HepG2 (cell line): ENCODE results near the gene CEP68. TPM values are rescaled to one million over a fixed set of nuclear protein-coding genes. Genes with fewer than 3 reads are reported as not detected.

Experiments
- ATAC-seq: fragments of 200-7000 bp; cut with Tn5 transposase; 3 replicates; pipeline ENCODE4 v1.9.1; 2020; ENCODE audit warnings: mild to moderate bottlenecking, moderate library complexity
- BruUV-seq: library from RNA; stranded (reverse); fragments of 400-500 nt; replicated peaks from 2 replicates; lab custom pipeline; 2021; lab: Mats Ljungman, UMichigan
- CTCF ChIA-PET: fragments of 300-600 bp; formaldehyde crosslinking; extraction: SDS; loops from one replicate; lab custom pipeline; 2021; ENCODE audit warnings: low total read pairs, inconsistent platforms, low intra/inter-chr PET ratio; lab: Yijun Ruan, JAX
- POLR2A ChIA-PET: fragments of 350-600 bp; sonication (Branson Sonifier 250); formaldehyde crosslinking; loops from one replicate; lab custom pipeline; 2020; ENCODE audit warnings: antibody characterized with exemption, inconsistent platforms; lab: Yijun Ruan, JAX
- DNase-seq: peaks from one replicate; pipeline ENCODE4 v3.0.0-alpha.2; 2015; ENCODE audit warnings: low spot score
- FAIRE-seq: peaks from 3 replicates; lab custom pipeline; 2011; peaks lifted over from hg19 to GRCh38; lab: Jason Lieb, UNC
- H2AFZ ChIP-seq: one replicate; pipeline ENCODE4 v1.6.1; 2011; ENCODE audit warnings: low read length, inconsistent platforms
- H3K27ac ChIP-seq: fragments of 300-600 bp; 3 replicates; pipeline ENCODE4 v1.8.0; 2011; ENCODE audit warnings: mixed run types, mild to moderate bottlenecking, mixed read lengths, low read length, inconsistent platforms; ENCODE audit not compliant: insufficient read depth; ENCODE audit errors: extremely low read length
- H3K27me3 ChIP-seq, 2 experiments: fragments of 200-600 bp in 1 of 2; 2 replicates in 1 of 2; 3 replicates in 1 of 2; pipeline versions ENCODE4 v1.6.0 to v1.8.0; 2011; ENCODE audit warnings: low read length in 2 of 2, mild to moderate bottlenecking in 2 of 2, moderate library complexity in 2 of 2, inconsistent platforms in 1 of 2; ENCODE audit not compliant: insufficient read depth in 2 of 2, control insufficient read depth in 1 of 2
- H3K36me3 ChIP-seq, 2 experiments: fragments of 200-600 bp in 1 of 2; replicated peaks in 1 of 2; 2 replicates in 1 of 2; 3 replicates in 1 of 2; pipeline versions ENCODE4 v1.5.1 to v1.8.0; 2011; ENCODE audit warnings: low read length in 2 of 2, inconsistent platforms in 1 of 2; ENCODE audit not compliant: insufficient read depth in 2 of 2, control insufficient read depth in 1 of 2
- H3K4me1 ChIP-seq: 2 replicates; pipeline ENCODE4 v1.5.1; 2012; ENCODE audit warnings: low read length, inconsistent platforms; ENCODE audit not compliant: insufficient read depth
- H3K4me2 ChIP-seq: 2 replicates; pipeline ENCODE4 v1.6.0; 2011; ENCODE audit warnings: low read depth, low read length, inconsistent platforms
- H3K4me3 ChIP-seq, 3 experiments: fragments of 200-600 bp in 1 of 3; sonication (generic), shearing (Covaris generic) in 1 of 3; replicated peaks in 1 of 3; 2 replicates each; pipeline ENCODE4 v1.5.1; 2011 to 2016; ENCODE audit warnings: low read length in 3 of 3, inconsistent platforms in 2 of 3, low read depth in 2 of 3, mild to moderate bottlenecking in 2 of 3, control low read depth in 1 of 3, mixed read lengths in 1 of 3; ENCODE audit not compliant: insufficient read depth in 1 of 3
- H3K79me2 ChIP-seq: one replicate; pipeline ENCODE4 v1.6.1; 2011; ENCODE audit warnings: low read length, inconsistent platforms; ENCODE audit not compliant: insufficient read depth
- H3K9ac ChIP-seq: 2 replicates; pipeline ENCODE4 v1.6.0; 2011; ENCODE audit warnings: mild to moderate bottlenecking, low read depth, low read length, inconsistent platforms; ENCODE audit not compliant: insufficient read depth
- H3K9me3 ChIP-seq: 2 replicates; pipeline ENCODE4 v1.5.1; 2012; ENCODE audit warnings: mild to moderate bottlenecking, low read length
- H4K20me1 ChIP-seq: 2 replicates; pipeline ENCODE4 v1.6.0; 2011; ENCODE audit warnings: inconsistent platforms, mild to moderate bottlenecking, low read length, moderate library complexity; ENCODE audit not compliant: insufficient read depth
- ARHGAP35 ChIP-seq: sonication (generic); formaldehyde crosslinking; IDR thresholded peaks from 2 replicates; pipeline ENCODE4 v1.9.0; 2022; ENCODE audit warnings: mild to moderate bottlenecking, inconsistent platforms, moderate library complexity, missing genetic modification reagents, borderline replicate concordance
- ATF7 ChIP-seq, 2 experiments: fragments of 450-650 bp in 1 of 2; sonication (generic) in 1 of 2; formaldehyde crosslinking in 1 of 2; IDR thresholded peaks; 2 replicates each; pipeline versions ENCODE4 v1.4.0 to v1.6.1; 2016 to 2020; ENCODE audit warnings: antibody characterized with exemption in 1 of 2, mild to moderate bottlenecking in 1 of 2, missing genetic modification reagents in 1 of 2
- CCDC6 ChIP-seq: sonication (generic); formaldehyde crosslinking; IDR thresholded peaks from 2 replicates; pipeline ENCODE4 v1.8.1; 2022; ENCODE audit warnings: mild to moderate bottlenecking, missing genetic modification reagents, moderate library complexity
- DDIT3 ChIP-seq: sonication (generic); formaldehyde crosslinking; IDR thresholded peaks from 2 replicates; pipeline ENCODE4 v1.4.0; 2020; ENCODE audit warnings: mild to moderate bottlenecking, missing genetic modification reagents
- IKZF4 ChIP-seq: sonication (generic); formaldehyde crosslinking; IDR thresholded peaks from 2 replicates; pipeline ENCODE4 v1.5.1; 2020; ENCODE audit warnings: borderline replicate concordance, mild to moderate bottlenecking, low read depth, missing genetic modification reagents; ENCODE audit errors: not compliant biosample characterization
- IKZF5 ChIP-seq: IDR thresholded peaks from 2 replicates; pipeline ENCODE4 v1.6.1; 2018; ENCODE audit warnings: missing genetic modification reagents, mild to moderate bottlenecking, missing compliant biosample characterization
- NONO ChIP-seq, 2 experiments: fragments of 450-650 bp in 1 of 2; sonication (generic) in 1 of 2; formaldehyde crosslinking in 1 of 2; IDR thresholded peaks in 1 of 2; conservative IDR thresholded peaks in 1 of 2; 2 replicates each; pipeline versions ENCODE4 v1.6.1 to v1.8.0; 2017 to 2022; ENCODE audit warnings: mild to moderate bottlenecking in 1 of 2, missing genetic modification reagents in 1 of 2, moderate library complexity in 1 of 2
- POLR2A ChIP-seq, 2 experiments: IDR thresholded peaks; 2 replicates each; pipeline ENCODE4 v1.6.1; 2011; ENCODE audit warnings: low read depth in 2 of 2, low read length in 2 of 2, mild to moderate bottlenecking in 1 of 2, moderate library complexity in 1 of 2; ENCODE audit not compliant: insufficient read depth in 1 of 2
- THAP11 ChIP-seq: IDR thresholded peaks from 2 replicates; pipeline ENCODE4 v1.6.1; 2016; ENCODE audit warnings: missing biosample characterization, missing genetic modification reagents
- ZBTB42 ChIP-seq: sonication (generic); formaldehyde crosslinking; IDR thresholded peaks from 2 replicates; pipeline ENCODE4 v1.5.0; 2020; ENCODE audit warnings: mild to moderate bottlenecking, missing genetic modification reagents
- ZBTB49 ChIP-seq: sonication (generic); formaldehyde crosslinking; IDR thresholded peaks from 2 replicates; pipeline ENCODE4 v1.4.0; 2020; ENCODE audit warnings: missing genetic modification reagents, borderline replicate concordance
- ZFYVE20 ChIP-seq: sonication (generic); formaldehyde crosslinking; IDR thresholded peaks from 2 replicates; pipeline ENCODE4 v1.8.0; 2023; ENCODE audit warnings: low read depth, mild to moderate bottlenecking, moderate library complexity, missing genetic modification reagents, borderline replicate concordance
- ZKSCAN8 ChIP-seq: IDR thresholded peaks from 2 replicates; pipeline ENCODE4 v1.6.1; 2016; ENCODE audit warnings: borderline replicate concordance, missing genetic modification reagents, missing compliant biosample characterization
- ZNF317 ChIP-seq: sonication (generic); formaldehyde crosslinking; IDR thresholded peaks from 2 replicates; pipeline ENCODE4 v1.5.0; 2020; ENCODE audit warnings: mild to moderate bottlenecking, missing genetic modification reagents
- ZNF431 ChIP-seq: sonication (generic); formaldehyde crosslinking; IDR thresholded peaks from 2 replicates; pipeline ENCODE4 v1.9.0; 2022; ENCODE audit warnings: missing genetic modification reagents, low read depth, mild to moderate bottlenecking, borderline replicate concordance
- ZNF720 ChIP-seq: sonication (generic); formaldehyde crosslinking; IDR thresholded peaks from 2 replicates; pipeline ENCODE4 v1.4.0; 2020; ENCODE audit warnings: missing genetic modification reagents
- WGBS: methylation state at CpG from one replicate; pipeline ENCODE4 v1.1.6; 2017; ENCODE audit warnings: low lambda C conversion rate; 5-methylcytosine and 5-hydroxymethylcytosine counted together
- in situ Hi-C: cut with HindIII; loops from 2 replicates; pipeline ENCODE4 v1.10.0; 2017; ENCODE audit warnings: low pct_unique_long_range_greater_than_20kb; ENCODE audit not compliant: extremely low pct_ligation_motif_present
- intact Hi-C: fragments of 100-400 bp; cut with micrococcal nuclease; formaldehyde crosslinking; loops from one replicate; pipeline ENCODE4 v1.10.0; 2022; ENCODE audit not compliant: unreplicated experiment
- polyA plus RNA-seq, 8 experiments: library from polyadenylated mRNA; depleted of rRNA in 3 of 8; stranded (reverse) in 7 of 8; unstranded in 1 of 8; fragments of >200 nt; fragmentation: Illumina TruSeq in 4 of 8; extraction: Trizol in 4 of 8; gene quantifications; 2 replicates each; pipeline versions ENCODE4 v1.2.1 to v1.2.3, GENCODE V29; 2011 to 2016; ENCODE audit warnings: low read depth in 4 of 8, missing spikeins in 1 of 8, mixed read lengths in 1 of 8; ENCODE audit not compliant: insufficient read depth in 1 of 8
- total RNA-seq, 5 experiments: library from RNA; depleted of rRNA; stranded (reverse); fragments of >200 nt; fragmentation: Illumina TruSeq; extraction: Trizol; gene quantifications; 2 replicates each; pipeline ENCODE4 v1.2.3, GENCODE V29; 2016; ENCODE audit warnings: low read depth in 1 of 5
- TF ChIP-seq, protein P1 (sequence below), 2 experiments: sonication (generic) in 1 of 2; formaldehyde crosslinking in 1 of 2; IDR thresholded peaks; 2 replicates each; pipeline versions ENCODE4 v1.5.1 to v1.6.1; 2011 to 2020; ENCODE audit warnings: borderline replicate concordance in 1 of 2, low read depth in 1 of 2, low read length in 1 of 2, mild to moderate bottlenecking in 1 of 2, missing genetic modification reagents in 1 of 2, moderate library complexity in 1 of 2

Gene CEP68
- total and polyA plus RNA-seq, 2 of the 13 experiments (the other 11 are each of a cell fraction or from before 2014, with no cell fraction given), result 5.7 to 9.3 TPM

DNA sequence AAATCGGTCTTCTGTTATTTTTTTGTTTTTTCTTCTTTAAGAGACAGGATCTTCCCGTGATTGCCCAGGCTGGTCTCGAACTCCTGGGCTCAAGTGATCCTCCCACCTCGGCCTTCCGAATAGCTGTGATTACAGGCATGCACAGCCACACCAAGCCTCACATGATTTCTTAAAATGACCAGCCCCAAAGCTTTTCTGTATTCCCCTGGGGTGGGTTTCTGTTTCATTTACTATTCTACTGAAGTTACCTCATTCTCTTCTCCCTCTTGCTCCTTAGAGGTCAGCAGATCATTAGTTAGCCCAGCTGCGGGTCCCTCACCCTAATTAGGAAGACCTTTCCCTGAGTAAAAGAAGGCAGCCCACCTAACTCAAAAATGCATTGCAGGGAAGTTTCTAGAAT is 39.4 kb upstream of the CEP68 start:
- Histone ChIP-seq H3K4me2 (no peak overlapping the region), H3K36me3 (peaks cover 35 to 84% of the 10 kb centered on the region in 2 experiments), H3K4me1 (no peaks in the 10 kb centered on the region), H3K9me3 (no peaks in the 10 kb centered on the region), H3K4me3 (no peak overlapping the region), H4K20me1 (no peaks in the 10 kb centered on the region), H3K79me2 (no peaks in the 10 kb centered on the region), H3K9ac (no peak overlapping the region), H2AFZ (no peak overlapping the region), H3K27me3 (no peaks in the 10 kb centered on the region), H3K27ac (no peak overlapping the region)
- no TSS peak for BruUV-seq
- WGBS, result 96% methylated on average over 6 of the region's 6 CpGs
- intact Hi-C loops, result no loop called here
- POLR2A ChIA-PET, result no interaction called here
- CTCF ChIA-PET, result no interaction called here
- ATAC-seq (no peak), DNase-seq (no peak), FAIRE-seq (no peak)
- in situ Hi-C loops, result no loop called here
- TF ChIP-seq, protein P1, sequence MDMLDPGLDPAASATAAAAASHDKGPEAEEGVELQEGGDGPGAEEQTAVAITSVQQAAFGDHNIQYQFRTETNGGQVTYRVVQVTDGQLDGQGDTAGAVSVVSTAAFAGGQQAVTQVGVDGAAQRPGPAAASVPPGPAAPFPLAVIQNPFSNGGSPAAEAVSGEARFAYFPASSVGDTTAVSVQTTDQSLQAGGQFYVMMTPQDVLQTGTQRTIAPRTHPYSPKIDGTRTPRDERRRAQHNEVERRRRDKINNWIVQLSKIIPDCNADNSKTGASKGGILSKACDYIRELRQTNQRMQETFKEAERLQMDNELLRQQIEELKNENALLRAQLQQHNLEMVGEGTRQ (IDR thresholded peaks at IDR 0.05; ENCODE audit: low read depth, low read length), result no peak
- TF ChIP-seq, protein P1 (CRISPR knock-in tag; IDR thresholded peaks at IDR 0.05; ENCODE audit: borderline replicate concordance), result no peak
- no peak for TF ChIP-seq POLR2A (IDR thresholded peaks at IDR 0.05; ENCODE audit: insufficient read depth in 1 of 2, low read depth in 2 of 2, low read length in 2 of 2)
- TF ChIP-seq ZKSCAN8, result no peak
- no peak for TF ChIP-seq NONO (IDR thresholded peaks at IDR 0.05)
- no peak for TF ChIP-seq NONO (CRISPR knock-in tag; conservative IDR thresholded peaks at IDR 0.05)
- TF ChIP-seq IKZF4, result no peak
- TF ChIP-seq THAP11 (CRISPR knock-in tag), result no peak
- TF ChIP-seq ATF7 (IDR thresholded peaks at IDR 0.05), result no peak
- no peak for TF ChIP-seq ATF7 (CRISPR knock-in tag; IDR thresholded peaks at IDR 0.05)
- TF ChIP-seq ZNF431 (CRISPR knock-in tag), result no peak
- no peak for TF ChIP-seq ZFYVE20 (CRISPR knock-in tag)
- TF ChIP-seq ZNF720, result no peak
- TF ChIP-seq IKZF5 (CRISPR knock-in tag), result no peak
- no peak for TF ChIP-seq ZBTB42 (CRISPR knock-in tag)
- no peak for TF ChIP-seq CCDC6 (CRISPR knock-in tag)
- no peak for TF ChIP-seq ZNF317 (CRISPR knock-in tag)
- no peak for TF ChIP-seq ARHGAP35
- no peak for TF ChIP-seq ZBTB49
- no peak for TF ChIP-seq DDIT3 (CRISPR knock-in tag)
